Duodenal mucosa (tissue), 2 donors: ENCODE measurements around the gene DIPK1A.

Source experiments
- H3K27ac ChIP-seq: one replicate; pipeline ENCODE4 v1.7.0; 2013; ENCODE audit warnings: low read depth, low read length
- H3K27me3 ChIP-seq, 2 donors: one replicate each; pipeline ENCODE4 v1.7.0; 2013; ENCODE audit warnings: low read length in 2 of 2, control low read depth in 1 of 2; ENCODE audit not compliant: insufficient read depth in 2 of 2, control insufficient read depth in 1 of 2
- H3K36me3 ChIP-seq, 2 donors: one replicate each; pipeline ENCODE4 v1.7.0; 2013; ENCODE audit warnings: low read length in 2 of 2, control low read depth in 1 of 2; ENCODE audit not compliant: insufficient read depth in 2 of 2, control insufficient read depth in 1 of 2
- H3K4me1 ChIP-seq, 2 donors: one replicate each; pipeline ENCODE4 v1.7.0; 2013; ENCODE audit warnings: low read length in 2 of 2, control low read depth in 1 of 2; ENCODE audit not compliant: insufficient read depth in 2 of 2, control insufficient read depth in 1 of 2
- H3K4me3 ChIP-seq, 2 donors: one replicate each; pipeline ENCODE4 v1.7.0; 2013; ENCODE audit warnings: low read length in 2 of 2, low read depth in 1 of 2
- H3K9ac ChIP-seq, 2 donors: one replicate each; pipeline ENCODE4 v1.7.0; 2013; ENCODE audit warnings: low read length in 2 of 2, low read depth in 1 of 2
- H3K9me3 ChIP-seq, 2 donors: one replicate each; pipeline ENCODE4 v1.7.0; 2013; ENCODE audit warnings: low read length in 2 of 2, control low read depth in 1 of 2; ENCODE audit not compliant: control insufficient read depth in 1 of 2

Gene DIPK1A

DNA sequence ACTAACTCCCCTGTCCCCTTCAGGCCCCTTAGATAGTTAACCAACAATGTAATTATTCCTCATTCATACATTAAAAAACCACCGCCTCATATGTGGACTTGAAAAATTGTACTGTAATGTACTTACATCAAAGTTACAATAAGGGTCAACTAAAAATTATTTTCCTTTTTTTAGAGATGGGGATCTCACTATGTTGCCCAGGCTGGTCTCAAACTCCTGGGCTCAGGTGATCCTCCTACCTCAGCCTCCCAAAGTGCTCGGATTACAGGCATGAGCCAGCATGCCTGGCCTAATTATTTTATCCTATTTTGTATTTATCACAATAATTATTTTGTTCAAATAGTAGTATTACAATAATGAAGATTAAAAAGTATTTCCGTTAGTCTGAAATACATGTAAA lies 116.8 kb downstream of the DIPK1A start:
- H3K36me3 ChIP-seq: peaks cover 35 to 49% of the 10 kb centered on the region in 2 donors
- no peak overlapping the region for H3K9ac ChIP-seq
- no peaks in the 10 kb centered on the region for H3K9me3 ChIP-seq
- H3K27me3 ChIP-seq: no peaks in the 10 kb centered on the region
- peaks cover 8 to 14% of the 10 kb centered on the region in 2 donors for H3K4me1 ChIP-seq
- H3K4me3 ChIP-seq: no peak overlapping the region
- no peak overlapping the region for H3K27ac ChIP-seq

DNA sequence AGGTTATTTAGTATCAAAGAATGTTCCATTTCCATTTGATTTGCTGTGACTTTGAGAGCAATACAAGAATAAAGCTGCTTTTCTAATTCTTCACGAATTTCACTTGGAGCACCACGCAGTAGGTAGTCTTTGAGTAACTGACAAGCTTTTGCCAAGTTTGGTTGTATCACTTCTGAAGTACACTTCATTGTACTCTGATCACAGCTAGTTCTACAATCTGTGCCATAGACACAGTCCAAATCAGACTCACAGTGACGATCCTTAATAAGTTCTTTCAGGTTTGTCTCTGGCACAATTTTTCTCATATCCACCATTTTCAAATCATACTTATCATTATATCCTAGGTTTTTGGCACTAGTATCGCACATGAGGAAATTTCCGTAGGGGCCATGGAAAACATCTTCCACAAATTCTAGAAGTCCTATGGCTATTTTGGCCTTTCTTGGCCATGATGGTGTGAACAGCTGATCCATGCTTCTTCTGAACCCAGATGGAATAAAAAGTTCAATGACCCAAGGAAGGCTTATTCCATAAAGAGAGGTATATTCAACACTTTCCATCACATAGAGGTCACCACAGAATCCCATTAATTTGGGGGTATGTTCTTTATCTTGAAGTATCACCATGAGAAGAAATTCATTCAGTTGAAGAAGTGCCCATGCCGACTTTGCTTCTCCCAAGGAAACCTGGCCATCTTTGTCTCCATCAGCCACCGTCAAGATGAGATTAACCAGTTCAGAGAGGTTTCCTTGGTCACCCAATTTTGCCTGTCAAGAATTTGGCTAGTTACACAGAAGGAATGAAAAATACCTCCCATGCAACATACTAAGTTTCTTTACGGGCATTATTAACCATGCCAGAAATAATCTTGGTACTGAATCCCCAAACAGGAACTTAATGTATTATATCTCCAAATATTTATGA lies 117.6 kb downstream of the DIPK1A start:
- Histone ChIP-seq H3K9ac (no peak overlapping the region), H3K9me3 (no peaks in the 10 kb centered on the region), H3K27me3 (no peaks in the 10 kb centered on the region), H3K4me3 (no peak overlapping the region), H3K27ac (no peak overlapping the region), H3K4me1 (peaks cover 8 to 15% of the 10 kb centered on the region in 2 donors), H3K36me3 (peaks cover 40 to 57% of the 10 kb centered on the region in 2 donors)

DNA sequence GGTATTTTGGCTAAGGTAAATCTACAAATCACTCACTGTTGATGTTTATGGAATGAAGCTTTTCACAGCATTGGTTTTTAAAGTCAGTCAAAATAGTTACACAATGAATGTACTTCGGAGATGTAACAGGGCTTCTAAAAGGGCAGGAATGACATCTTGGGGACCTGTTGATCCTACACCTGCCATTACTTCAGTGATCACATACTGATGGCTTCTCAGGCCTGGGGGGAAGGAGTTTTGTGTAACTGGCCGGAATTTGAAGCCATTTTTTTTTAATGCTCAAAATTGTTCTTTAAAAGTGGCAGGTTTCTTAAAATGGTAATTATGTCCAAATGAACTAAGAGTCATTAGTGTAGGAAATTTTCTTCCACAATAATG lies 118.2 kb downstream of the DIPK1A start:
- Histone ChIP-seq H3K36me3 (peaks cover 47 to 63% of the 10 kb centered on the region in 2 donors), H3K9me3 (no peaks in the 10 kb centered on the region), H3K4me3 (no peak overlapping the region), H3K27me3 (no peaks in the 10 kb centered on the region), H3K9ac (no peak overlapping the region), H3K27ac (no peak overlapping the region), H3K4me1 (peaks cover 4 to 18% of the 10 kb centered on the region in 2 donors)

DNA sequence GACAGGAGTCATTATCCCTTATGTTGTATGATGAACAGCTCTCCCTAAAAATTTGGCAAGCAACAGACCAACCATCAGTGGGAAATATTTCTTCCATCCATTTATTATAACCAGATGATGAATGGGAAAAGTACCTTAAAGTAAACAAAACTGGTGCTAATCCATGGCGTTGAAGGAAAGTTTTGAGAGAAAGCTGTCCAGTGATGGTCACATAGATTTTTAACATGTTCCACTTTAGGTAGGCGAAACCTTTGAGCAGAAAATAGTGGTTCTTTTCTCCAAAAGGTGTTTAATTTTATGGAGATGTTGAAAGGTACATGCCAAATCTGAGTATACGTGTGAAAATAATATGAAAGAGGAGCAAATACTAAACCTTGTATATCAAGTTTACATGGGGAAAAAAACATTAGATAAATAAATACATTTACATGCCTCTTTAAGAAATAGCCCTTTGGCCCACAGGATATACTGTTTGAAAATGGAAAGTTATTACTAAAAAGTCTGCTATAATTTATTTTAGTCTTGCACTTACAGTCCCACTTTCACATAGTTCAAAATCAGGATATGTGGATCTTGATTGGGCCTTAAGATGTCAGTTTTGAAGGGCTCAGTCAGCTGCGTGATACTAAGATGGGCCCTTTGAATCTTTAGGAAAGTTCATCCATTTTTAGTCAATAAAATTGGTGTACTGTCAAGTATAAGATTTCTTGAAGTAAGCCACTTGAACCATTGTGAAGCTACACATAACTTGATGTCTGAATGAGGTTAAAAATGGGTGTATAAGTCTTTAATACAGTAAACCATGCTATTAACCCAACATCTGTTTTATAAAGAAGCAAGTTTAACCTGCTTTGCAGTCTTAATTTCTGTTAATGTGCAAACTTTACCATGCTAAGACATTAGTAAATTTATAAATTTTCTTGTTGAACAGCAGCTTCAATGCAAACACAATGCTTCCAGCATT lies 118.9 kb downstream of the DIPK1A start:
- Histone ChIP-seq H3K4me3 (no peak overlapping the region), H3K9me3 (no peaks in the 10 kb centered on the region), H3K4me1 (peaks cover 0 to 14% of the 10 kb centered on the region in 2 donors), H3K36me3 (peaks cover 53 to 70% of the 10 kb centered on the region in 2 donors), H3K27ac (no peak overlapping the region), H3K27me3 (no peaks in the 10 kb centered on the region), H3K9ac (no peak overlapping the region)

DNA sequence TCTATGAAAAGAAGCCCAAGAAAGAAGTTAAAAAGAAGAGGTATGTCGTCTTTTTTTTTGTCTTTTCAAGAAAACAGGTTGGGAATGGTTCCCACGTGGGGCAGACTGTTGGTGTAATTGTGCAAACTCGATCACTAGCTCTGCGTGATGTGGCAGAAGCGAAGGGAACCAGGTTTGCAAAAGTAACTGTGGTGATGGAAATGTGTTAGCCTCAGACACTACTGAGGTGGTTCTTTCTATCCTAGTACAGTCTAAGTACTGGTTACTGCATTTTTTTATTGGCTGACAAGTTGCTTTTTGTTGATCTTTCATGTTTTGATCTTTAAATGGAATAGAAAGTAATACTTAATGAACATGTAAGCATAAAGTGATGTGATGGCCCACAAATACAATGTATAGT lies 120.7 kb downstream of the DIPK1A start:
- peaks cover 58 to 88% of the 10 kb centered on the region in 2 donors for H3K36me3 ChIP-seq
- H3K4me3 ChIP-seq: no peak overlapping the region
- no peak overlapping the region for H3K27ac ChIP-seq
- no peak overlapping the region for H3K9ac ChIP-seq
- no peaks in the 10 kb centered on the region for H3K27me3 ChIP-seq
- H3K4me1 ChIP-seq: peaks cover 7 to 14% of the 10 kb centered on the region in 2 donors
- H3K9me3 ChIP-seq: no peaks in the 10 kb centered on the region

DNA sequence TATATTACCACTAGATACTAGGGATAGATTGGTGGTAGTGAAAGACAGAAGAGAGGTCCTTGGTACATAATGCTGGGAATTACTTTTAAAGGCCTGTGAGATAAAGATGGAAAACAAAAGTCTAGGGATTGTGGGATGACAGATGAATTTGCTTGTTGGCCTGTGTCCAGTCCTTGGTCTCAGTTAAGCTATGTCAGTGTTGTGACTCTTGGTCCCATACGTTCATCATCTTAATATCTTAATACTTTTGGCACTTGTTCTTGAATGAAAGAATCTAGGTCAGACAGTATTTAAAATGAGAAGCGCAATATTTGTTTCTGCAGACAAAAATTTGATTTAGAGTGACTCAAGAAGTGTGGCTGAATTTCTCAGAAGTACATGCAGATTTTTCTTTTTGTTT lies 121.8 kb downstream of the DIPK1A start:
- Histone ChIP-seq H3K4me3 (no peak overlapping the region), H3K36me3 (peaks cover 64 to 98% of the 10 kb centered on the region in 2 donors), H3K27me3 (no peaks in the 10 kb centered on the region), H3K4me1 (peaks cover 15 to 20% of the 10 kb centered on the region in 2 donors), H3K9me3 (no peaks in the 10 kb centered on the region), H3K27ac (no peak overlapping the region), H3K9ac (no peak overlapping the region)

DNA sequence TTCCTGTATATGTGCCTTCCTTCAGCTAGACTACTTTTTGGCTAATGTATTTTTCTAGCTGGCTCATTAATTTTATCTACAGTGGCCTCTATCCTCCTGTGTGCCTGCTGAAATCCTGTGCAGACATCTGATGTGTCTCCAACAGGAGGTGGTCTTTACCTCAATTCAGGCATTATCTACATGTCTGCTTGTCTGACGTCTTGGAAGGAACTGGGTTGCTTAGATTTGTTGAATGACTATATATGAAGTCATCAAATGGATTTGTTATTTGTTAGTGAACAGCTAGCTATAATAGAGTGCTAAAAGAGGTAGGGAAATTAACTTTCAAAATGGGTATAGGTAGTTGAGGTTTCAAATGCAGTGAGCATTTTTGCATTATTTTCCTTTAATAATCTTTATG lies 122.7 kb downstream of the DIPK1A start:
- H3K9me3 ChIP-seq: no peaks in the 10 kb centered on the region
- no peak overlapping the region for H3K4me3 ChIP-seq
- H3K36me3 ChIP-seq: peaks cover 68 to 98% of the 10 kb centered on the region in 2 donors
- H3K27me3 ChIP-seq: no peaks in the 10 kb centered on the region
- H3K4me1 ChIP-seq: peaks cover 24 to 29% of the 10 kb centered on the region in 2 donors
- no peak overlapping the region for H3K27ac ChIP-seq
- no peak overlapping the region for H3K9ac ChIP-seq

DNA sequence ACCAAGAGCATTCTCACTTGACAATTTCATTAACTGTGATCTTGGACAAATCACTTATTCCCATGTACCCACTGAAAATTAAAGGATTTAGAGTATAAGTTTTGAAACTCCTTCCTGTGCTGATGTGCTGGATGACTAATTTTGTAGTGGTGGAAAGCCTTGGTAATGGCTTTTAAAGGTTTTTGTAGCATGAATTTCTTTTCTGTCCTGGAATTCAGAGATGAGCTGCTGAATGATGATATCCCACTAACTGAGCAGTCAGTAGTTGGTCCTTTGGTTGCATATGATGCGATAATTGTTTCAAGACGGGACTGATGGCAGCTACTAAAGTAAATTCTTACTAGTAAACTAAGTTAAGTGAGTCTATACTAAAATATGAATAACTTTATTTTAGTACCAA lies 124.2 kb downstream of the DIPK1A start:
- peaks cover 56 to 86% of the 10 kb centered on the region in 2 donors for H3K36me3 ChIP-seq
- no peak overlapping the region for H3K4me3 ChIP-seq
- peaks cover 30 to 35% of the 10 kb centered on the region in 2 donors for H3K4me1 ChIP-seq
- no peak overlapping the region for H3K27ac ChIP-seq
- H3K9me3 ChIP-seq: no peaks in the 10 kb centered on the region
- H3K27me3 ChIP-seq: no peaks in the 10 kb centered on the region
- no peak overlapping the region for H3K9ac ChIP-seq

DNA sequence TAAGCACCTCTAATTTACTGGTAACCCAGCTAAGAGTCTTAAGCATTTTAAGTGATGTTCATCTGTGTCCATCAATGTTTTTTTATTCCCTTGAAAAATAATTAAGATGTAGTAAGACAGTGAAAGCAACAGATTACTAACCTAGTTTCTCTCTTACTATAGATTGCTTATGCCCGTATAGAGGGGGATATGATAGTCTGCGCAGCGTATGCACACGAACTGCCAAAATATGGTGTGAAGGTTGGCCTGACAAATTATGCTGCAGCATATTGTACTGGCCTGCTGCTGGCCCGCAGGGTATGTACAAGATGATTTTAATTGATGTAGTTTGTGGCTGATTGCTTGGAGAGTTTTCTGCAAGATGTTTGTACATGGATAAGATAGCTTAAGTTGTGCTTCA lies 126.6 kb downstream of the DIPK1A start:
- Histone ChIP-seq H3K9ac (peak overlapping the region in 1 of 2 donors; percentile 90), H3K36me3 (peaks cover 39 to 62% of the 10 kb centered on the region in 2 donors), H3K4me1 (peaks cover 29 to 30% of the 10 kb centered on the region in 2 donors), H3K4me3 (peak overlapping the region; percentile 16 to 90), H3K27me3 (no peaks in the 10 kb centered on the region), H3K27ac (no peak overlapping the region), H3K9me3 (no peaks in the 10 kb centered on the region)

DNA sequence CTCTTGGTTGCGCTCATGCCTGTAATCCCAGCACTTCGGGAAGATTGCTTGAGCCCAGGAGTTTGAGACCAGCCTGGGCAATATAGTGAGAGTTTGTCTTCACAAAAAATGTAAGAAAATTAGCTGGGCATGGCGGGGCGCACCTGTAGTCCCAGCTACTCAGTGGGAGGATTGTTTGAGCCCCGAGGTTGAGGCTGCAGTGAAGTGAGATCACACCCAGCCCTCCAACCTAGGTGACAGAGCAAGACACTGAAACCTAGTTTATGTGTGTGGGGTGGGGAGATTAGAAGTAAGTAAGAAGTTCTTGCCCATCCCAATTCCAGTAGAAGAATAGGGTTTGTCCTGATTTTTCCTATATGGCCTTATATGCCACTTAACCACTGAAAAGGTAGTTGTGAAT lies 127.4 kb downstream of the DIPK1A start:
- Histone ChIP-seq H3K9ac (peak overlapping the region; percentile 90 to 99), H3K27ac (no peak overlapping the region), H3K27me3 (no peaks in the 10 kb centered on the region), H3K36me3 (peaks cover 34 to 55% of the 10 kb centered on the region in 2 donors), H3K4me1 (peaks cover 29 to 30% of the 10 kb centered on the region in 2 donors), H3K4me3 (peak overlapping the region; percentile 90 to 100), H3K9me3 (no peaks in the 10 kb centered on the region)
